GOT3 (cell line): ENCODE data around the gene NELFB.

Experiments
- DNase-seq: peaks from one replicate; lab custom pipeline; 2025; ENCODE audit warnings: mixed read lengths; lab: John Stamatoyannopoulos, UW

Gene NELFB

DNA sequence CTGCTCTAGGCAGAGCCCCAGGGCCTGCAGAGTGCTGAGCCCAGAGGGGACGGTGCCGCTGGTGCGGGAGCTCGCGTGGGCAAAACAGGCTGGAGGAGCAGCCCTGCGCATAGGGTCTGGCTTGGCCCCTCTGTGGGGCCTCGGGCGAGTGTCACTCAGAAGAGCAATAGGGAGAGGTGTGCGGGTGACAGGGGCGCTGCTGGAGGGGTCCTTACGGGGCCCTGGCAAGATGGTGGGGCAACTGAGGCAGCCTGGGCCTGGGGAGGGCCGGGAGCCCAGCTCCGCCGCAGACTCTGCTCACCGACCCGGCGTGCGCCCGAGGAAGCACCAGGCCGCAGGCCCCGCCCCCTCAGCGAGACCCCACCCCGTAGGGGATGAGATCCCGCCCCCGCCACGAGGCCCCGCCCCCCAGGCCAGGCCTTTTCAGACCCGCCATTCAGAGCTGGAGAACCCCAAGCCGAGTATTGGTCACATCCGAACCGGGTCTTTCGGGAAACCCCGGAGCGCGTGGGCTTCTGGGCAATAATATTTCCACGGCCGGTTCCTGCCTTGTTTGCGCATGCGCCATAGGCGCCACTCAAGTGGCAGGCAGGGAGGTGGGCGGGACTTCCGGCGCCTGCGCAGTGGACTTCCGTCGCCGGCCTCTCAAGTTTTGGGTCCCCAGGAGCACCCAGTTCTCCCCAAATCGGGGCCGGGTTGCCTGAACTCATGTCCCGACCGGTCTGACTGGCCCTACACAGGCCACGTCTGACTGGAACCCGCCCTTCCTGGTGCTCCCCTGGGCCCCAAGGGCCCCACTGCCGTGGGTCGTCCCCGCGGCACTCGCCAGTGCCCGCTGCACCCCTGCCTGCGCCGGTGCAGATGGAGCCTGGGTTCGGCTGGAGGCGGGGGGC, 31.8 kb upstream of the NELFB start:
- DNase-seq = peak; percentile 93

DNA sequence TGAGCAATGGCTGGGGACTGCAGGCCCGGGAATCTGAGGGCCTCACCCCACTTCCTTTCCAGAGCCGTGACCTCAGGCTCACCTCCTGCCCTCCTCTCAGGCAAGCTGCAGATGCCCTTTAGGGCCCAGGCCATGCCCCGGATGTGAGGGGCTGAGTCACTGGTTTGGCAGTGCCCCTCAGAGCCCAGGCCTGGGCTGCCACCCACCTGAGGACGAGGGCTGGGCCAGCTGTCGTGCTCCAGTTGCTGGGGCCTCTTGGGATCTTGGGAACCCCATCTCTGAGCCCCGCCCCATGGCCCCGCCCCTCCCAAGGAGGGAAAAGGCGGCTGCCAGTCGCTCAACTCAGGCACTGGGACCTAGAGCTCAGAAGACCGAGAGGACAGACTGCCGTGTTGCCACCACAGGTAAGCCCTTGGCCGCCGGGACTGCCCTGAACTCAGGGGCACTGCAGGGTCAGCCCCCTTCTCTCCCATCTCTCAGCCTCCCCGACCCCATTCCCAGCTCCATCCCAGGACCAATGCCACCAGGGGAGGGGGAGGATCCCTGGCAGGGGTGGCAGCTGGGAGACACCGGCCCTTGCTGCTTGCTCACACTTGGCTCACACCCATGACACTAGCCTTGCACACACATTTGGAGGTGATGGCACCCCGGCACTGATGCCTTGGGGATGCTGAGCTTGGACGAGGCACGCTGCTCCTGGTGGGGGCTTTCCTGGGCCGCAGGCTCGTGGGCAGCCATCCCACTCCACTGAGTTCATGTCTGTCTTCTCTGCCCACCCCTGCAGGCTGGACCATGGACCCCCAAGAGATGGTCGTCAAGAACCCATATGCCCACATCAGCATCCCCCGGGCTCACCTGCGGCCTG, 30.1 kb upstream of the NELFB start, which contains the start of gene CYSRT1:
Gene CYSRT1, plus strand, starts transcription at position 345 of the 865 bp plus-strand sequence. Its CDS starts 448 bp downstream, at position 793.
- no peak for DNase-seq

DNA sequence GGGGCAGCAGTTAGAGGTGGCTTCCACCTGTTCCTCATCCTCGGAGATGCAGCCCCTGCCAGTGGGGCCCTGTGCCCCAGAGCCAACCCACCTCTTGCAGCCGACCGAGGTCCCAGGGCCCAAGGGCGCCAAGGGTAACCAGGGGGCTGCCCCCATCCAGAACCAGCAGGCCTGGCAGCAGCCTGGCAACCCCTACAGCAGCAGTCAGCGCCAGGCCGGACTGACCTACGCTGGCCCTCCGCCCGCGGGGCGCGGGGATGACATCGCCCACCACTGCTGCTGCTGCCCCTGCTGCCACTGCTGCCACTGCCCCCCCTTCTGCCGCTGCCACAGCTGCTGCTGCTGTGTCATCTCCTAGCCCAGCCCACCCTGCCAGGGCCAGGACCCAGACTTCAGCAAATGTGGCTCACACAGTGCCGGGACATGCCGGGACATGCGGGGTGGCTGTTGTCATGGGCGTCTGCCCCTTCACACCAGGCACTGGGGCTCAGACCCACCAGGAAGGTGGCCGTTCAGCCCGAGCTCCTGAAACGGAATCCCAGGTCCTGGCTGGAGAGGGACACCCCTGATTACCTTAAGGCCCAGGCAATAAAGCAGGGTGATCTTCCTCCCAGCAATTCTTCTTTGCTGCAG, 29.3 kb upstream of the NELFB start:
- no peak for DNase-seq

DNA sequence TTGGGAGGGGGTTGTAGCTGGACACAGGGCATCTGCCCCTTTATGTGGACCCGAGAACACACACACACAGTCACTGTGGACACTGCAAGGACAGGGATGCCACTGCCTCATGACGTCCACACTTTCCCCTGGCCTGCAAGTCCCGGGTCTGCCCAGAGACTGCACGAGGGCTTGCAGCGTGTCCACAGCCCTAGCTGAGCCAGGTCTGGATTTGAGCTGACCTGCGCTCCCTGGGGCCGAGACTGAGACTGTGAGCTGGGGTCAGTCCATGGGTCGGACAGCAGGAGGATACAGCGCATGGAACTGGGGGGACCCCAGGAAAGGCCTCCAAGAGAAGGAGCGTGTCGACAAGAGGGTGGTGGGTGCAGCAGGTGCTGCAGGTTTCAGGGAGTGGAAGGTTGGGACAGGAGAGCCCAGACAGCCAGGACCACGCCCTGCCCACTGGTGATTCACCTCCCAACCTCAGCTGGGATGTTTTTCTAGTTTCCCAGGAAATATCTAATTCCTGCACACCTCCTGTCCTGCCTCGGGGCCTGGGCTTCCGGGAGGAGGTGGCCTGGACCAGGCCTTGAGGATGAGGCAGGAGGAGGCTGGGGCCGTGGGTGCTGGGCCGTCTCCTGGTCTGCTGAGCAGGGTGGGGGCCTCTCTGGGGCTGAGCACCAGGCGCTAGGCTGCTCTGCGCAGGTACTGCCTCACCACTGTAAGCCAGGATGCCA, 28.6 kb upstream of the NELFB start:
- no peak for DNase-seq

DNA sequence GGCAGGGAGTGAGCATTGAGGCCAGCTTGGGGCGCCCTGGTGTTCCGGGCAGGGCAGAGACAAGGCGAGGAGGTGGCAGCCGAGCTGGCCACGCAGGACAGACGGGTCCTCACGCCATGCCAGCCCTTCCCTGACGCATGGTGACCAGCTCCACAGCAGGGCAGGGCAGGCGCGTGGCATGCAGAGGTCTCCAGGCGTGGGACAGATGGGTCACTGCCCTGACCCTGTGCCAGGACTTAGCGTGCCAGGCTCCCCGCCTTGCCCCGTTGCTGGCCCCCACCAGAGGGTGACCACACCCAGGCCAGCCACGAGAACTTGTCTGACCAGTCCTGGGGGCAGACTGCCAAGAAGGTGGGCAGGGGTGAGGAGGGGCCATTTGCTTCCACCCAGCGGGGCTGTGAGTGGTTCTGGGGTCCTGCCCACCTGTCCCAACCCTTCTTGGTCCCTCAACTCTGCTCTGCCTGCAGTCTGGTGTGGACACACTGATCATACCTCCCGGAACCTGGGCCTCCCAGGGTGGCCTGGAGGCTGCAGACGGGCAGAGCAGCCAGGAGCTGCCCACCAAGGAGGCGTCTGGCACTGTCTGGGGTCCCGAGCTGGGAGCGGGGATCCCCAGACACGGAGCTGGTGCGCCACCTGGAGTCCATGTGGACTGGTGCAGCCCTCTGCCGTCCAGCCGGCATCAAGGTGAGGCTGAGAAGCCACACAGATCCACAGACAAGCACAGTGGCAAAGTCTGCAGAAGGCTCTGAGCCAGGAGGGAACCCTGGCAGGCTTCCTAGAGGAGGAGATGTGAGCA, 27.9 kb upstream of the NELFB start, which contains the start of gene RNF224:
Gene RNF224, plus strand, starts transcription at position 449 of the 799 bp plus-strand sequence. CDS start 834 bp downstream, outside the sequence.
- DNase-seq = peak; percentile 29

DNA sequence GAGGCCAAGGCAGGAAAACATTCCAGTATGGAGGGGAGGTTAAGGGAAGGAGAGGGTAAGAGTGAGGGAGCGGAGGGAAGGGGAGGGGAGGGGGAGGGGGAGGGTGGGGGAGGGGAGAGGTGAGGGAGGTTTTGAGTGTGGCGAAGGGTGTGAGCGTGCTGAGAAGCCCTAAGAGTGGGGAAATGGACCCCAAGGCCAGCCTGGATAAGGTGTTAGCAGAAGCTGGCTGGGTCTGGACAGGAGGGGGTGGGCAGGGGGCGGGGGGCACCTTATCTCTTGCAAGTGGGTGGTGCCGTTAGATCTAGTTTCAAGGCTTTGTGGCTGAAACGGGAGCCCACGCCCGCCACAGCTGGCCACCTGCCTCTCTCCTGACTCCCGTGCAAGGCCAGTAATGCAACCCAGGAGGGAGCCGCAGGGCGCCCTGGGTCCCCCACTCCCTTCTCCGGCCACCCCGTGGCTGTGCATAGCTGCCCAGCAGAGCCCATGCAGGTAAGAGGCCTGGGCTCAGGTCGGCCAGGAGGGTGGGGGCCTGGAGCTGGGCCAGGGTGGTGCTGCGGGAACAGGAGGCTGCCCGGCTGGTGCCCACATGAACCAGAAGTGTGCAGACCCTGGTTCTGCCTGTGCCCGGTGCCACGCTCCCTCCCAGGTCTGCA, 27.1 kb upstream of the NELFB start:
- DNase-seq = no peak

DNA sequence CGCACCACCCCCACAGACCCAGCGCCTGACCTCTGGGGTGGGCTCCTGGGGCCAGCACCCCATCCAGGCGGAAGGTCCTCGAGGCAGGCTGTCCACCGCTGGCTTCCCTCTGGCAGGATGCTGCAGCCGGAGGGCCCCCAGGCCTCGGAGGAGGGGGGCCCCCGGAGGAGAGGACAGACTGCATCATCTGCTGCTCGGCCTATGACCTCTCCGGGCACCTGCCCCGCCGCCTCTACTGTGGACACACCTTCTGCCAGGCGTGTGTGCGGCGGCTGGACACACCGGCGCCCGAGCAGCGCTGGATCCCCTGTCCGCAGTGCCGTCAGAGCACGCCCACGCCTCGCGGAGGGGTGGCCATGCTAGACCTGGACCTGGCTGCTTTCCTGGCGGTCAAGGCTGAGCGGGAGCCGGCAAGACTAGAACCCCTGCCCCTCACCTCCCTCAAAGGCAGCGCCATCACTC, 26.6 kb upstream of the NELFB start:
- no peak for DNase-seq

DNA sequence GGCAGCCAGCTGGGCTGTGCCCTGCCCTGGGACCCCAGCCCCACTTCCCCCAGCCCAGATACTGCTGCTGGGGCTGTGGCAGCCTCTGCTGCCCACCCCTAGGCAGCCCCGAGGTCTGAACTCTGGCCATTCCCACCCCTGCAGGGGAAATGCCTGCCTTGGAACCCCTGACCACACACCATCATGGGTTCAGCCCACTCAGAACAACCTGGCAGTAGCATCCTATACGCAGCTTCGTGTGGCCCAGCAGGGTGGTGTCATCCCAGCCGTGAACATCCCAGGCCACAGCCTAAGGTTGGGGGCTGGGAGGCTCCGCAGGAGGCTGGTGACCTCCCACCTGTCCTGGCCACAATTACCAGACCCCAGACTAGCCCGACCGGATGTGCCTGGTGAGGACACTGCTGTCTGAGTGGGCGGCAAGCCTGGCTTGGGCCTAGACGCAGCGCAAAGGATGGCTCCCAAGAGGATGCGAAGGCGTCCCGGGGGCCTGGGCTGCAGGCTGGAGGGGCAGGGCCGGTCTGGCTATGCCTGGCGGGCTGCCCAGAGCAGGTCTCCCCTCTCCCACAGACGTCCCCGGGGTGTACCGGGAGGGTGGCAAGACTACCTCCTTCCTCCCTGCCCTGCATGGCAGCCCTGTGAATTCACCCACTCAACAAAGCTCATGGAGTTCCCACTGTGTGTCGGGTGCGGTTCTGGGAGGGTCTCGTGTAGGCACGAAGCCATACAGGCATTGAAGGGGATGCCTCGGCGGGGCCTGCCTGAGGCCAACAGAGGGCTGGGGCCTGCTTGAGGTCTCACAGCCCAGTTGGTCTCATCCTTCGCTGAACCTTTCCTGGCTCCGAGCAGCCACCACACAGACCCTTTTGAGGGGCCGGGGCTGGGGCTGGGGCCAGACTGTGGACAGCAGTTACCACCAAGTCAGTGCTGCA, 25.9 kb upstream of the NELFB start:
- DNase-seq = no peak

DNA sequence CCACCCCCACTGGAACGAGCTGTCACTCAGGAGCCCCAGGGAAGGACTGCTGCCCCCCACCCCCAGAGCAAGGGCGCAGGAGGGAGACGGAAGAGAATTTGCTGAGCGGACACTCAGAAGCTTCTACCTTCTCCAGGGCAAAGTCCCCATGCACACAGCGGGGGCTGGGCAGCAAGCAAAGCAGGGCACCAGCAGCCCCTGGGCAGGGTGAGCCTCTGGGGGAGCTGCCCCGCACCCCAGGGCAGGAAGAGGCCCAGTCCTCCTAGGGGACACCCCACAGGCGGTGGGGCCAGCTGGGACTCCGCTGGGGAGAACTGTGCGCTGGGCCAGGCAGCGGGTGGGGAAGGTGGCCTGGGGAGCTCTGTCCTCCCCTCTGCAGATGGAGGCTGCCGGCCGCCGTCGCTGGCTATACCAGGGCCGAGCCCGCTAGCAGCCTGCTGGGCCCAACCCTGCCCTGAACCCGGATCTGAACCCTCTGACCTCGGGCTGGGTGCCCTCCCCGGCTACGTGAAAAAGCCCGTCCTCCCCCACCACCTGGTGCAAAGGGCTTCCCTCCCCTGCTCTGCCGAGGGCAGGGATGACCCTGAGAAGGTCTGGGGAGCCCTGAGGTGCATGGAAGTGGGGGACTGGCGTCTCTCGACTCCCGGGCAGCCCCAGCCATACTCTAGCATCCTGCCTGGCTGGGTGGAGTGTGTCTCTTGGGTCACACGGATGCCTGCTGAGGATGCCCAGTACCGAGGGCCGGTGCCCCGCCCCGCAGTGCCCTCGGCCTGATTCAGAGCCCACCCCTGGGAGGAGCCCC, 25.0 kb upstream of the NELFB start:
- no peak for DNase-seq

DNA sequence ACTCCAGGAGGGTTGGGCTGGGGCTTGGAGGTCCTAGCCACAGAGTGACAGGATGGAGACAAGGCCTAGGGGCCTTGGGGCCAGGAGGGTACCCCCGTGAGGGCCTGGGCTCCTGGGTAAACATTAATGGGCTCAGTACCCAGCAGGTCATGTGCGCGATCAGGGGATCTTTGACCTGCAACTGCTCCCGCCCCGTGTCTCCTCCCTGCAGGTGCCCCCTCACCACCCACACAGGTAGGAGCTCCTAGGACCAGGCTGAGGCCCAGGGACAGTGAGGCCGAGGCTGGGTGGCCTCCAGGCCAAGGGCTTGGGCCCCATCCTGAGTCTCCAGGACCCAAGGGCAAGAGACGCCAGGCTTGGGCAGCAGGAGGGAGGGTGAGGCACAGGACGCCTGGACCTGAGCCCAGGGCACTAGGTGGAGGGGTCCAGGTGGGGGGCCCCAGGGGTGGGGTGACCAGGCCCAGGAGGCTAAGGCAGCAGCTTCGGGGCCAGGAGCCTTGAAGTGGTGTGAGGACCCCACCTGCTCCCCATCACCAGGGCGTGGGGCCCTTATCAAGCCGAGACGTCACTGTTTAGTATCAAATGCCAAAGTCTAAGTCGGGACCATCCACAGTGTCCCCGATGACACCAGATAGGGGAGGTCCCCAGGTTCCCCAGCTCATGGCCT, 24.3 kb upstream of the NELFB start, which contains the start of gene SLC34A3:
Gene SLC34A3, plus strand, starts transcription at position 197 of the 667 bp plus-strand sequence. CDS start 802 bp downstream, outside the sequence.
- no peak for DNase-seq

DNA sequence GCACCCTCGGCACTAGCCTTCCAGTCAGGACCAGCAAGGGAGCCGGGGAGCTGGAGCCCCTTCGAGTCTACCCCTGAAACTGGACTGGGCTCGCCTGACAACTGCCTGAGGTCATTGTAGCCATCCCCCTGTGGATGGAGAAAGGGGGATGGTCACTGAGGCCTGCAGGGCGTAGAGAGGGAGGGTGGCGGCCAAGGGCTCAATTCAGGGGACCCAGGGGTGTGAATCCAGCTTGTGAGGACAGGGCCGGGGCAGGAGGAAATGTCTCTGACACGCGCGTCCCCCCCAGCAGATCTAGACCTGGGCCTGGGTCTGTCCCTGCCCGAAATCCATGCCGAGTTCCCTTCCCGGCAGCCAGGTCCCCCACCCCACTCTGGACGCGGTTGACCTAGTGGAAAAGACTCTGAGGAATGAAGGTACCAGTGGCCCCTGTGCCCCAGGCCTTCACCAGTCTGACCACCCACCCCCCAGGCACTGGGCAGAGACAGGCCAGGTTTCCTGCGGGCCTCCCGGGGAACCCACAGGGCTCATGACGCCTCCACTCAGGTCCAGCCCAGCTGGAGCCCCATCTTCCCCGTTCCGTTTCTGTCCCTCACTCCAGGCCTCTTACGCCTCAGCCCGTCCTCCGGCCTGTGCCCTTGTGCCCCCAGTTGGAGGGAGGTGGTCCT, 23.6 kb upstream of the NELFB start:
- DNase-seq = no peak

DNA sequence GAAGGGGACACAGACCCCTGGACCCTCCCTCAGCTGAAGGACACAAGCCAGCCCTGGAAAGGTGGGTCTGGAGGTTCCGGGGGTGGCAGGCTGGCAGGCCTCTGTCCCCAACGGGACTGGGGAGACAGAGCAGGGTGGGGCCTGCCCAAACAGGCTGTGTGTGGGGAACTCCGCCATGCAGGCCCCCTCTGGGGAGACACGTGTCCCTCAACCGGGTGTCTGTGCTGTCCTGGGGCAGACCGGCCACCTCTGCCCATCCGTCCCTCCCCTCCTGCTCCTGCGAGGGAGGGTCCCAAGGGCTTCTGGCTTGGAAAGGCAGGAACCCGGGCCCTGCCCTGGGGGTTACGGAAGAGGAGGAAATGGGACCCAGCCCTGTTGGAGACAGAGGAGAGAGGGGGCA, 23.0 kb upstream of the NELFB start:
- DNase-seq = no peak

DNA sequence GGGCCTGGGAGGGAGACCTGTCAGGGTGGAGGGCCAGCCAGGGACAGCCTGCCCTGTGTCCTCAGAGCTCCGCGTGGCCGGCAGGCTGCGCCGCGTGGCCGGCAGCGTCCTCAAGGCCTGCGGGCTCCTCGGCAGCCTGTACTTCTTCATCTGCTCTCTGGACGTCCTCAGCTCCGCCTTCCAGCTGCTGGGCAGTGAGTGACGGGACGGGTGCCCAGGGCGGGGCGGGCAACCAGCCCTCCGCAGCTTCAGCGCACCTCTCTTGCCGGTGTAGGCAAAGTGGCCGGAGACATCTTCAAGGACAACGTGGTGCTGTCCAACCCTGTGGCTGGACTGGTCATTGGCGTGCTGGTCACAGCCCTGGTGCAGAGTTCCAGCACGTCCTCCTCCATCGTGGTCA, 22.6 kb upstream of the NELFB start:
- DNase-seq = no peak

DNA sequence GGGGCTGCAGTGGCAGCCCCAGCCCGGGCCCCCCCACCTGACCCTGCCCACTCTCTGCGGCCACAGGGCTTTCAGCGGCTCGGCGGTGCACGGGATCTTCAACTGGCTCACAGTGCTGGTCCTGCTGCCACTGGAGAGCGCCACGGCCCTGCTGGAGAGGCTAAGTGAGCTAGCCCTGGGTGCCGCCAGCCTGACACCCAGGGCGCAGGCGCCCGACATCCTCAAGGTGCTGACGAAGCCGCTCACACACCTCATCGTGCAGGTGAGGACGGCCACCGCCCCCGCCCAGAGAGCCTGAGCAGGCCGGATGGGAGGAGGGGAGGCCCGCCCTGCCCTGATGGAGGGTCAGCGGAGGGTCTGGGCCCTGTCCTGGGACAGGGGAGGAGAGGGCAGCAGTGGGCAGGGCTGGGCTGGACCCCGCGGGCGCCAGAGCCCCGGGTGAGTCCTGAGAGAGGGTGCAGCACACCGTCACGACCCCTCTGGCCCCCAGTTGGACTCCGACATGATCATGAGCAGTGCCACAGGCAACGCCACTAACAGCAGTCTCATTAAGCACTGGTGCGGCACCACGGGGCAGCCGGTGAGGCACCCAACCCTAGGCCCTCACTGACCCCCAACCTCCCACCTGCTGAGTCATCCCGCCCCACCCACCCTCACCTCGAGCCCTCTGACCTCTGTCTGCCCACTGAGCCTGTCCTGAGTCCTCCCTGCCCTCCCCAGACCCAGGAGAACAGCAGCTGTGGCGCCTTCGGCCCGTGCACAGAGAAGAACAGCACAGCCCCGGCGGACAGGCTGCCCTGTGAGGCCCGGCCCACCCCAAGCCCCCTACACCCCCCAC, 21.8 kb upstream of the NELFB start:
- no peak for DNase-seq

DNA sequence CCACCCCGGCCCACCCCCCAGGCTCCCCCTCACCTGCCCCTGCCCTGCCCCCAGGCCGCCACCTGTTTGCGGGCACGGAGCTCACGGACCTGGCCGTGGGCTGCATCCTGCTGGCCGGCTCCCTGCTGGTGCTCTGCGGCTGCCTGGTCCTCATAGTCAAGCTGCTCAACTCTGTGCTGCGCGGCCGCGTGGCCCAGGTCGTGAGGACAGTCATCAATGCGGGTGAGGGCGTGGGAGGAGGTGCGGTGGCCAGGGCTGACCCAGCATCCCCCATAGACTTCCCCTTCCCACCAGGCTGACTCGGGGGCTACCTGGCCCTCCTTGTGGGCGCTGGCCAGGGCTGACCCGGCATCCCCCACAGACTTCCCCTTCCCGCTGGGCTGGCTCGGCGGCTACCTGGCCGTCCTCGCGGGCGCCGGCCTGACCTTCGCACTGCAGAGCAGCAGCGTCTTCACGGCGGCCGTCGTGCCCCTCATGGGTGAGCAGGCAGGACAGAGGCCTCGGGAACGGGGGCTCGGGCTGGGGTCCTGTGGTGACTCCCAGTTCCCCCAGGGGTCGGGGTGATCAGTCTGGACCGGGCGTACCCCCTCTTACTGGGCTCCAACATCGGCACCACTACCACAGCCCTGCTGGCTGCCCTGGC, 21.0 kb upstream of the NELFB start:
- DNase-seq = no peak
